GM12878 (cell line): ENCODE results near the gene CUEDC1.

Experiments
- EZH2 ChIP-seq: IDR thresholded peaks from 2 replicates; pipeline ENCODE4 v1.6.1; 2012; ENCODE audit warnings: low read depth, mild to moderate bottlenecking, control low read depth, inconsistent platforms, low read length, borderline replicate concordance; ENCODE audit not compliant: control insufficient read depth
- MLLT1 ChIP-seq: fragments of 450-650 bp; IDR thresholded peaks from 2 replicates; pipeline ENCODE4 v1.6.1; 2016; ENCODE audit warnings: mild to moderate bottlenecking
- NFYB ChIP-seq: IDR thresholded peaks from 2 replicates; pipeline ENCODE4 v1.6.1; 2011; ENCODE audit warnings: low read depth, mild to moderate bottlenecking, low read length, improper control_type of control experiment, moderate library complexity; ENCODE audit not compliant: insufficient read depth
- POLR2A ChIP-seq: IDR thresholded peaks from 2 replicates; pipeline ENCODE4 v1.6.1; 2011; ENCODE audit warnings: low read depth, mild to moderate bottlenecking, low read length
- POLR2AphosphoS5 ChIP-seq: IDR thresholded peaks from 2 replicates; pipeline ENCODE4 v1.6.1; 2011; ENCODE audit warnings: mild to moderate bottlenecking, low read length, inconsistent platforms
- PRDM15 ChIP-seq: fragments of 450-650 bp; formaldehyde crosslinking; IDR thresholded peaks from 2 replicates; pipeline ENCODE4 v1.4.0; 2020; ENCODE audit warnings: mild to moderate bottlenecking, moderate library complexity
- RCOR1 ChIP-seq: conservative IDR thresholded peaks from 2 replicates; pipeline ENCODE4 v1.6.1; 2012; ENCODE audit warnings: low read depth, low read length, improper control_type of control experiment
- TAF1 ChIP-seq: IDR thresholded peaks from 2 replicates; pipeline ENCODE4 v1.6.1; 2011; ENCODE audit warnings: mild to moderate bottlenecking, low read depth, low read length, borderline replicate concordance
- ZZZ3 ChIP-seq: IDR thresholded peaks from 2 replicates; pipeline ENCODE4 v1.6.1; 2011; ENCODE audit warnings: low read depth; ENCODE audit not compliant: control insufficient read depth, insufficient read length

- TF ChIP-seq TAF1 (no peak), ZZZ3 (no peak), POLR2A (no peak), NFYB (no peak), PRDM15 (CRISPR knock-in tag) (no peak), EZH2 (no peak), RCOR1 (no peak), MLLT1 (no peak), POLR2AphosphoS5 (no peak)
These were observed 48.8 kb upstream of the CUEDC1 start for GRCh38 chr17:58004060-58004459.
